C1 segment of cervical spinal cord (tissue), 14 donors: Measurements from ENCODE around the gene LRPAP1.
"Not testable (repeated sequence)": the region's sequence is repeated elsewhere in the genome, so short reads cannot be mapped to it uniquely, and the experiment has no call there.

Experiments
- DNase-seq, 14 donors: peaks; one replicate each; lab custom pipeline; 2025; lab: John Stamatoyannopoulos, UW

Gene LRPAP1

DNA sequence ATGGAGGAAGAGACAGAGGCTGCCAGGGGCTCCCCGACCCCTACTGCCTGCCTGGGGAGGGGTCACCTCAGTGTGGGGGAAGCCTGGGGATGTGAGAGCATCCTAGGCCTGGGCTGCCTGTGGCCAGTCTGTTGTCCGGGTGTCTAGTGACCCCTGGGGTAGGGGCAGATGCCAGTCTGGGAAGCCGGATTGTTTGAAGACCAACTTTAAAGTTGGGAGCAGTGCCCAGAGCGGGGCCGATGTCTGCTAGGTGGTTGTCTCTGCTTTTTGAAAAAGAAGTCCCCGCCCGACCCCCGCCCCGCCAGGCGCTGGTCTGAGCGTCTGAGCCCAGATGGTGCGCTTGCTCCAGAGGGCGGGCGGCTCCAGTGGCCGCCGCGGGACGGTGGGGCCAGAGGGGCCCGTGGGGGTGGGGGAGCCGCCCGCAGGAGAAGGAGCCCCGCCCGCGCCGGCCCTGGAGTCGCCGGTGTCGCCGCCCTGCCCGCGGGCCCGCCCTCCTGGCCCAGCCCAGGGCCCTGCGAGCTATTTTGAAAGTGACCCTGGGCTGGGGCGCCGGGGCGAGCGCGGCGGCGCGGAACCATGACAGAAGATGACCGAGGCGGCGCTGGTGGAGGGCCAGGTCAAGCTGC is 69.3 kb downstream of the LRPAP1 start, which contains the start of gene DOK7:
Gene DOK7 (plus strand): TSS at position 517 of the 626 bp plus-strand sequence. CDS start 70 bp downstream, at position 587.
- no peak for DNase-seq

DNA sequence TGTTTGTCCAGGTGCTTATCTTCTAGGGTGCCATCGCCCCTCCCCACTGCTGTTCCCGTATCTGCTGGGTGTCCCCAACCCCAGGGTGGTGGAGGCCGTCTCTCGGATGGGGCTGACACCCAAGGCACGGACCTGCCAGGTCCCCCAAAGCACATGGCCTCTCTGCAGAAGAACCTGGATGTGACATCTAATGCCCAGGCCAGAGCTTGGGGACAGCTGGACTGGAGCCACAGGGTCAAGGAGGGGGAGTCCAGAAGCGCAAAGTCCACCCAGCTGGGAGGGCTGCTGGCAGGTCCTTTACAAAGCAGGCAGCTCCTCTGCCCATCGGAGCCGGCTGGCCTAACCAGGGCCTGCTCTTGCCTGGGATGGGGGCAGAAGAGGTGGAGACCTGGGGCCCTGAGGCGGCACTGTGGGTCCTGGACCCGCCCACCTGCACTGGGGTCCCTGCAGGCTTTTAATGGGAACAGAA is 69.9 kb downstream of the LRPAP1 start:
- DNase-seq, result peak in 1 of 14 donors; percentile 32

DNA sequence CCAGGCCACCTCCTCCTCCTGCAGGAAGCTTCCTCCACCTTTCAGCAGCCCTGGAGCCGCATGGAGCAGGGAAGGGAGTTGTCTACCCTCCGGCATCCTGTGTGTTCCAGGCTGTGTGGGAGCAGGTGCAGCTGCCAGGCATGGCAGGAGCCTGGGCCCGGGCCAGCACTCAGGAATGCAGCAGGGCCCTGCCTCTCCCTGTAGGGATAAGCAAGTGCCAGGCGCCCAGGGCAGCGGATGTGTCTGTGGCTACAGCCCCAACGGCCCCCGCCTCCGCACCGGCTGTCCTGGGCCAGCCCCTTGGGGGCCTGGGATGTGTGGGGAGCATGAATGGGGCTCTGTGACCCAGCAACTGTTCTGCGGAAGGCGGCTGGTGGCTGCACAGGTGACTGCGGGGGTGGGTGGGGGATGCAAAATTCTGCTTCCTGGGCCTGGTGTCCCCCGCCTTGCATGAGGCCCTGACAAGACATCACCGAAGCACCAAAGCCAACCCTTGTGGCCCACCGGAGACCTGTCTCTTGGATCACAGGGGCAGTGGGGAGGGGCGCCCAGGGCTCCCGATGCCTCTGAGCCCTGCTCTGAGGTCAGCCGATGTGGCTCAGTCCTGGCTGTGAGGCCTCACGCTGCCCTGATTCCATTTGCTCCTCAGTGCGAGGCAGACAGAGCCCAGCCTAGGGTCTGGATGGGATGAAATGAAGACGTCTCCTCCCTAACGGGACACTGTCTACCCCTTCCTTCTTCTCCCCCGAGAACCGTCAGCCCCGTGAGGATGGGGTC is 70.5 kb downstream of the LRPAP1 start:
- DNase-seq, result peak in 2 of 14 donors; percentile 22 to 95

GRCh38 chr4:3460926-3461325 is 71.3 kb downstream of the LRPAP1 start:
- no peak for DNase-seq

DNA sequence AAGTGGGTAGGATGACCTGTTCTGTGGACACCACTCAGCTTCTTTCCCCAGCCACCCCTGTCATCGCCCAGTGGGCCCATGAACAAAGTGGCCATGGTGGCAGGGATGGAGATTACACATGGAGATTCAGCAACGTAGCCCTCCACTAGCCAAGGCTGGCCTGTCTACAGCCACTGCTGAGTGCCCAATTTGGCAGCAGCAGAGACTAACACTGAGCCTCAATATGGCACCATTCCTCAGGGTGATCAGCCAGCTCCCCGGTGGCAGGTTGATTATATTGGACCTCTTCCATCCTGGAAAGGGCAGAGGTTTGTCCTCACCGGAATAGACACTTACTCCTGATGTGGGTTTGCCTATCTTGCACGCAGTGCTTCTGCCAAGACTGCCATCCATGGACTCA is 73.1 kb downstream of the LRPAP1 start:
- peak in 1 of 14 donors; percentile 36 for DNase-seq

DNA sequence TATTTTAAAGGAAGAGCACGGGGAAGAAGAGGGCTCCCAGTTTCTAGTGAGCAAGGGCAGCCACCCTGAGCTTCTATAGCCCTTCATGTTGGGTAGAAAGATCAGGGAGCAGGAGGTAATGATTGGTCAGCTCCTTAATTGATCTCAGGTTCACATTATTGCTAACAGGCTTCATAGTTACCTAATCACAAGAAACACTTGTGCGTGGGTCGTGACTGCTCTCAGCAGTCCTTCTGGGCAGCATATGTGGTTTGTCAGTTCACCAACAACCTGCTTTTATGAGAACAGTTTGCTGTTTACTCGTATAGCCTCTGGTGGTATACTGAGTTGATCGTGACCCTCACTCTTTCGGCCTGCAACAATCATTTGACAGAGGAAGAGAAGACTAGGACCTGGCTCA is 73.9 kb downstream of the LRPAP1 start:
- no peak for DNase-seq

DNA sequence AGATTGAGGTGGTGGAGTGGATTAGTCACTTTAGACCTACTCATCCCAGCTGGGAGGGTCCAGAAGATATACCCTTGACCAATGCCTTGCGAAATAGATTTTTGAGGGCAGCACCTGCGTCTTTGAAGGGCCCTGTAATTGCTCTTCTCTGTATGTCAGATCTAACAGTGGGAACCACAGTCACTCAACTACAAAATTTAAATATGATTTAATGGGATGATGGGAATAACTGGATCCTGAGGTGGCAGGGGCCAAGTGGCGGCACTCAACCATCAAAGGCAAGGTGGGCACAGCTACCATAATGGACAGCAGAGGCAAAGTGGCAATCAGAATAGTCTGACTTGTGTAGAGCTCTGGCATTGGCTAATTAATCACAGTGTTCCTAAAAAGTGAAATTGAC is 76.6 kb downstream of the LRPAP1 start:
- DNase-seq, result not testable (repeated sequence)
